ENCODE results near the gene SLC5A1.
"Not testable (repeated sequence)": the region's sequence is repeated elsewhere in the genome, so short reads cannot be mapped to it uniquely, and the experiment has no call there.

Gene SLC5A1

GRCh38 chr22:32144496-32145274, 101.6 kb downstream of the SLC5A1 start:
- DNase-seq (ENCODE audit: low read depth in 3 of 3), result no peak

GRCh38 chr22:32147128-32147527, 104.1 kb downstream of the SLC5A1 start:
- DNase-seq (ENCODE audit: low read depth in 3 of 3), result not testable (repeated sequence)

- DNase-seq (ENCODE audit: low read depth in 3 of 3), result not testable (repeated sequence)
Observed at GRCh38 chr22:32148372-32148771, 105.3 kb downstream of the SLC5A1 start.

- not testable (repeated sequence) for DNase-seq (ENCODE audit: low read depth in 3 of 3)
Observed at GRCh38 chr22:32150647-32151046, 107.6 kb downstream of the SLC5A1 start.

GRCh38 chr22:32151641-32152040, 108.6 kb downstream of the SLC5A1 start:
- DNase-seq (ENCODE audit: low read depth in 3 of 3), result not testable (repeated sequence)

- not testable (repeated sequence) for DNase-seq (ENCODE audit: low read depth in 3 of 3)
Observed at GRCh38 chr22:32154727-32155126, 111.7 kb downstream of the SLC5A1 start.

GRCh38 chr22:32157632-32158031, 114.6 kb downstream of the SLC5A1 start:
- DNase-seq (ENCODE audit: low read depth in 3 of 3), result not testable (repeated sequence)

- DNase-seq (ENCODE audit: low read depth in 3 of 3), result no peak
Observed at GRCh38 chr22:32158712-32159533, 115.9 kb downstream of the SLC5A1 start, which contains the start of gene C22orf42. Gene C22orf42 (minus strand): TSS chr22:32159303. CDS start chr22:32159215, 88 bp downstream.

GRCh38 chr22:32160411-32160810, 117.3 kb downstream of the SLC5A1 start:
- DNase-seq (ENCODE audit: low read depth in 3 of 3), result not testable (repeated sequence)
